B cell (primary cell): Measurements from ENCODE around the gene NLRP9. TPM values are rescaled to one million over a fixed set of nuclear protein-coding genes. Genes with fewer than 3 reads are reported as not detected.

Experiments used
- ATAC-seq: fragments of 200-7000 bp; cut with Tn5 transposase; one replicate; pipeline ENCODE4 v1.10.0; 2021; ENCODE audit warnings: low read depth, mild to moderate bottlenecking, moderate number of reproducible peaks, moderate library complexity
- CTCF ChIA-PET: fragments of 350-600 bp; sonication (Branson Sonifier 250); formaldehyde crosslinking; loops from one replicate; lab custom pipeline; 2021; ENCODE audit warnings: antibody characterized with exemption, inconsistent platforms; lab: Charles Lee
- POLR2A ChIA-PET: fragments of 350-600 bp; sonication (Branson Sonifier 250); formaldehyde crosslinking; loops from one replicate; lab custom pipeline; 2021; ENCODE audit warnings: antibody characterized with exemption; lab: Charles Lee
- DNase-seq: peaks from one replicate; pipeline ENCODE4 v3.0.0; 2013
- H2AFZ ChIP-seq: 2 replicates; pipeline ENCODE4 v1.6.1; 2012; ENCODE audit warnings: mild to moderate bottlenecking, low read depth, low read length; ENCODE audit not compliant: insufficient read depth, poor library complexity, severe bottlenecking
- H3K27ac ChIP-seq, 2 donors: 1 replicate in 1 of 2; 2 replicates in 1 of 2; pipeline ENCODE4 v1.5.1; 2012 to 2013; ENCODE audit warnings: low read length in 2 of 2, mild to moderate bottlenecking in 2 of 2, moderate library complexity in 1 of 2
- H3K27me3 ChIP-seq, 4 experiments: fragments of 200-600 bp in 1 of 4; sonication (generic) in 1 of 4; replicated peaks in 1 of 4; 1 replicate in 2 of 4; 2 replicates in 2 of 4; pipeline versions ENCODE4 v1.6.1 to v1.7.0; 2013 to 2016; ENCODE audit warnings: low read length in 3 of 4, mild to moderate bottlenecking in 2 of 4, mixed read lengths in 1 of 4, moderate library complexity in 1 of 4; ENCODE audit not compliant: insufficient read depth in 4 of 4, control insufficient read depth in 3 of 4; ENCODE audit errors: control extremely low read depth in 1 of 4
- H3K36me3 ChIP-seq, 2 experiments: replicated peaks in 1 of 2; 1 replicate in 1 of 2; 2 replicates in 1 of 2; pipeline versions ENCODE4 v1.6.1 to v1.7.1; 2013; ENCODE audit warnings: low read length in 1 of 2; ENCODE audit not compliant: insufficient read depth in 2 of 2, control insufficient read depth in 1 of 2; ENCODE audit errors: control extremely low read depth in 1 of 2, extremely low read depth in 1 of 2
- H3K4me1 ChIP-seq, 2 donors: fragments of 200-600 bp in 1 of 2; sonication (generic) in 1 of 2; 1 replicate in 1 of 2; 2 replicates in 1 of 2; pipeline versions ENCODE4 v1.5.1 to v1.6.1; 2013 to 2017; ENCODE audit warnings: low read length in 2 of 2; ENCODE audit not compliant: control insufficient read depth in 2 of 2, insufficient read depth in 2 of 2
- H3K4me2 ChIP-seq: replicated peaks from 2 replicates; pipeline ENCODE3; 2012; ENCODE audit warnings: mild to moderate bottlenecking, low read depth, low read length; ENCODE audit not compliant: poor library complexity, severe bottlenecking
- H3K4me3 ChIP-seq, 5 experiments: fragments of 200-600 bp in 1 of 5; sonication (generic) in 1 of 5; 1 replicate in 3 of 5; 2 replicates in 2 of 5; pipeline versions ENCODE4 v1.5.1 to v1.7.0; 2011 to 2016; ENCODE audit warnings: low read length in 4 of 5, mild to moderate bottlenecking in 4 of 5, low read depth in 2 of 5, control low read depth in 1 of 5, moderate library complexity in 1 of 5; ENCODE audit not compliant: insufficient read depth in 1 of 5; ENCODE audit errors: control extremely low read depth in 1 of 5, extremely low read depth in 1 of 5
- H3K79me2 ChIP-seq: fragments of 200-600 bp; sonication (generic); one replicate; pipeline ENCODE4 v1.6.0; 2016; ENCODE audit warnings: low read length; ENCODE audit not compliant: control insufficient read depth, insufficient read depth
- H3K9ac ChIP-seq: fragments of 200-600 bp; sonication (generic); 2 replicates; pipeline ENCODE4 v1.6.1; 2017; ENCODE audit warnings: mild to moderate bottlenecking, low read length, moderate library complexity
- H3K9me3 ChIP-seq, 3 donors: one replicate each; pipeline versions ENCODE4 v1.6.1 to v1.7.1; 2013; ENCODE audit warnings: low read length in 2 of 3; ENCODE audit not compliant: control insufficient read depth in 2 of 3, insufficient read depth in 1 of 3; ENCODE audit errors: control extremely low read depth in 1 of 3
- H4K20me1 ChIP-seq: 2 replicates; pipeline ENCODE4 v1.6.0; 2012; ENCODE audit warnings: mild to moderate bottlenecking, low read length; ENCODE audit not compliant: insufficient read depth, control insufficient read depth, poor library complexity, severe bottlenecking
- H3K27ac Mint-ChIP-seq: one replicate; pipeline ENCODE4 v1.8.0; 2021; ENCODE audit warnings: mixed read lengths
- H3K27me3 Mint-ChIP-seq: one replicate; pipeline ENCODE4 v1.8.0; 2021; ENCODE audit warnings: mixed read lengths
- H3K4me1 Mint-ChIP-seq: one replicate; pipeline ENCODE4 v1.8.0; 2021; ENCODE audit warnings: mixed read lengths
- H3K4me3 Mint-ChIP-seq: one replicate; pipeline ENCODE4 v1.8.0; 2021; ENCODE audit warnings: mixed read lengths
- H3K9me3 Mint-ChIP-seq: one replicate; pipeline ENCODE4 v1.8.0; 2022; ENCODE audit warnings: mixed read lengths; ENCODE audit not compliant: insufficient read depth
- CTCF ChIP-seq: fragments of 200-600 bp; IDR thresholded peaks from one replicate; pipeline ENCODE4 v1.8.0; 2022; ENCODE audit warnings: antibody characterized with exemption, mild to moderate bottlenecking
- EZH2 ChIP-seq: IDR thresholded peaks from 2 replicates; pipeline ENCODE4 v1.6.1; 2012; ENCODE audit warnings: borderline replicate concordance, low read depth, mild to moderate bottlenecking, moderate library complexity, low read length; ENCODE audit not compliant: insufficient read depth, poor library complexity, severe bottlenecking
- WGBS: methylation state at CpG from one replicate; pipeline ENCODE4 v1.1.5; 2013; ENCODE audit warnings: missing lambda C conversion rate; ENCODE audit not compliant: insufficient coverage; 5-methylcytosine and 5-hydroxymethylcytosine counted together
- intact Hi-C: fragments of 100-400 bp; cut with micrococcal nuclease; formaldehyde crosslinking; loops from one replicate; pipeline ENCODE4 v1.10.0; 2022
- polyA plus RNA-seq: library from polyadenylated mRNA; depleted of rRNA; stranded (reverse); fragments of >200 nt; gene quantifications from 2 replicates; pipeline ENCODE4 v1.2.3, GENCODE V29; 2012
- total RNA-seq, 2 donors: library from RNA; stranded (reverse); fragments of 120-200 nt in 1 of 2; gene quantifications; 1 replicate in 1 of 2; 2 replicates in 1 of 2; pipeline versions ENCODE4 v1.2.3 to v1.2.4, GENCODE V29; 2013 to 2022

Gene NLRP9
- total and polyA plus RNA-seq, 2 donors (not counting 1 experiment from before 2014, with no cell fraction given), result not detected

DNA sequence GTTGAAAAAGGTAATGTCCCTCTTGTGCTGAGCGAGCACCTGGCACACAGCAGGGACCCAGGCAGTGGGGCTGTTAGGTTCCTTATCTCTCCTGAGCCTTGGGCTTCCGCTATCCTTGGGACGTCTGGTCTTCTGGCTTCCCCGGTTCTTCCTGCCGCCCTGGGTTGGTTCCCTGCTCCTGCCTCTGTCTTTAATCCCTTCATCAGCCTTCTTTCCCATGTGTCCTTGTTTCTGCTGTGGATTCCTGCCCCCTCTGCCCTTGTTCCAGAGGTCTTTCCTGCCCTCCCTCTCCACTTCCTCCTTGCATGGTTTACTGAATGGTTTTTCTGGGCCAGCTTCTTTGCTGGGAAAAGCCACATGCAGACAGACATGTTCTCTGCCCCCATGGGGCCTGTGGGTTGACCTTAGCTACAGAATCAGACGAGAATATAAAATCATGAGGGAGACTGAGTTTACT lies 60.6 kb downstream of the NLRP9 start:
- Histone ChIP-seq H3K4me3 (peak overlapping the region in 4 of 5 experiments; percentile 6 to 93 (median 26)), H4K20me1 (peaks cover 72% of the 10 kb centered on the region), H3K27ac (peak overlapping the region; percentile 87 to 93), H3K4me1 (peaks cover 50 to 70% of the 10 kb centered on the region in 2 donors), H3K27me3 (no peaks in the 10 kb centered on the region), H3K4me2 (peak overlapping the region; percentile 82), H2AFZ (no peak overlapping the region), H3K79me2 (peaks cover 78% of the 10 kb centered on the region), H3K36me3 (peaks cover 0 to 60% of the 10 kb centered on the region in 2 experiments), H3K9me3 (peaks cover 0 to 2% (median 0%) of the 10 kb centered on the region in 3 donors), H3K9ac (peak overlapping the region; percentile 80)
- 56% methylated on average over 6 of the region's 6 CpGs for WGBS
- no peak for ATAC-seq
- TF ChIP-seq EZH2 (no peak), CTCF (no peak)
- Mint-ChIP-seq H3K27me3 (no peaks in the 10 kb centered on the region), H3K4me3 (peak overlapping the region; percentile 95), H3K4me1 (peaks cover 64% of the 10 kb centered on the region), H3K9me3 (no peaks in the 10 kb centered on the region), H3K27ac (peak overlapping the region; percentile 96)
- POLR2A ChIA-PET, result interaction anchor here (0.6 to 1.5 kb wide), 3 partner anchors 23 to 1432 kb away, joined by 3 to 8 read pairs (median 6); partner anchors contain the start of genes U2AF2 and ZNF581
- CTCF ChIA-PET, result interaction anchor here (1.1 to 1.8 kb wide), 3 partner anchors 22 to 26 kb away, joined by 4 to 6 read pairs (median 5); partner anchors contain the start of gene U2AF2
- intact Hi-C loops, result loop anchor here (1.0 to 5.0 kb wide), 4 partner anchors 35 to 1475 kb away; partner anchors contain the start of genes PPP1R12C, RPS9, ZNF580 and ZNF581
- no peak for DNase-seq

DNA sequence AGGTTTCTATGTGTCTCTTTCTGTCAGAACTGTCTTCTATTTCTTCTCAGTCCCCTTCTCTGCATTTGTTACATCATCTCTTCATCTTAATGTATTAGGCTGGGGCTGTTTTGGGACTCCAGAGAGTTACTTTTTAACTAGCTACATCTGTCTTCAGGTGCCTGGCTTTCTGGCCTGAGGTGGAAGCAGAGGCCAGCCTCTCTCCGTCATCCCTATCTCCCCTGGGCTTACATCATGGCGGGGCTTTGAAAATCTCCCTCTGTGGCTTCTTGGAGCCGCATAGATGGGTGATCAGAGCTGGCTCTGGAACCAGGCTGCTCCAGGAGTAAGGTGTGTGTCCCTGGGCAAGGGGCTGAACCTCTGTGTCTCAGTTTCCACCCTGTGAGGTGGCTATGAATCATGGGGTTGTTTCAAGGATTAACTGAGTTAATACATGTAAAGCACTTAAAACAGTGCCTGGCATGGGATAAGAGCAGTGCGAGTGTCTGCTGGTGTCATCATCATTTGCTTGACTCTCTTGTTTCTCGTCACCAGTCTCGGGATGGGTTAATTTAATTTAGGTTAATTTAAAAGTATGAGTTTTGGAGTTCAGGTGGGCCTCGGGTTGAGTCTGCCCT lies 61.2 kb downstream of the NLRP9 start:
- no peaks in the 10 kb centered on the region for H3K9me3 Mint-ChIP-seq
- Histone ChIP-seq H3K9ac (peak overlapping the region; percentile 80), H3K79me2 (peaks cover 72% of the 10 kb centered on the region), H3K27me3 (no peaks in the 10 kb centered on the region), H3K4me3 (peak overlapping the region in 1 of 5 experiments; percentile 93), H3K36me3 (peaks cover 0 to 61% of the 10 kb centered on the region in 2 experiments), H4K20me1 (peaks cover 73% of the 10 kb centered on the region), H3K4me1 (peaks cover 50 to 70% of the 10 kb centered on the region in 2 donors), H3K9me3 (peaks cover 0 to 2% (median 0%) of the 10 kb centered on the region in 3 donors), H3K4me2 (peak overlapping the region; percentile 82), H3K27ac (peak overlapping the region; percentile 87 to 93), H2AFZ (no peak overlapping the region)
- ChIA-PET POLR2A (interaction anchor here (1.3 to 1.5 kb wide), 3 partner anchors 22 to 30 kb away, joined by 3 to 8 read pairs (median 4); partner anchors contain the start of gene U2AF2), CTCF (interaction anchor here (1.1 to 1.8 kb wide), 7 partner anchors 21 to 132 kb away, joined by 3 to 6 read pairs (median 4); partner anchors contain the start of gene U2AF2)
- no peaks in the 10 kb centered on the region for H3K27me3 Mint-ChIP-seq
- no peak for DNase-seq
- peak overlapping the region; percentile 70 for H3K27ac Mint-ChIP-seq
- 66% methylated on average over 5 of the region's 7 CpGs for WGBS
- peaks cover 66% of the 10 kb centered on the region for H3K4me1 Mint-ChIP-seq
- peak overlapping the region; percentile 95 for H3K4me3 Mint-ChIP-seq
- TF ChIP-seq CTCF, result no peak
- no peak for TF ChIP-seq EZH2
- ATAC-seq, result no peak
- intact Hi-C loops, result loop anchor here (5.0 kb wide), 3 partner anchors 35 to 1475 kb away; partner anchors contain the start of genes PPP1R12C, RPS9, ZNF580 and ZNF581
